ENCODE results near the gene DRD4.
"Not testable (repeated sequence)": the region's sequence is repeated elsewhere in the genome, so short reads cannot be mapped to it uniquely, and the experiment has no call there.

The DRD4 gene

GRCh38 chr11:641806-642370, 4.8 kb downstream of the DRD4 start:
- no peak for DNase-seq (ENCODE audit: low read depth in 2 of 2, low spot score in 1 of 2)

- no peak for DNase-seq (ENCODE audit: low read depth in 2 of 2, low spot score in 1 of 2)
These were observed 6.3 kb downstream of the DRD4 start for GRCh38 chr11:643366-643765.

GRCh38 chr11:643849-644738, 7.0 kb downstream of the DRD4 start:
- DNase-seq (ENCODE audit: low read depth in 2 of 2, low spot score in 1 of 2) = no peak

GRCh38 chr11:645536-645935, 8.5 kb downstream of the DRD4 start:
- DNase-seq (ENCODE audit: low read depth in 2 of 2, low spot score in 1 of 2) = no peak

- no peak for DNase-seq (ENCODE audit: low read depth in 2 of 2, low spot score in 1 of 2)
These were observed 9.1 kb downstream of the DRD4 start for GRCh38 chr11:646214-646613.

- not testable (repeated sequence) for DNase-seq (ENCODE audit: low read depth in 2 of 2, low spot score in 1 of 2)
These were observed 10.6 kb downstream of the DRD4 start for GRCh38 chr11:647672-648158.

GRCh38 chr11:650482-650881, 13.4 kb downstream of the DRD4 start:
- no peak for DNase-seq (ENCODE audit: low read depth in 2 of 2, low spot score in 1 of 2)

GRCh38 chr11:653136-653535, 16.1 kb downstream of the DRD4 start:
- not testable (repeated sequence) for DNase-seq (ENCODE audit: low read depth in 2 of 2, low spot score in 1 of 2)

- DNase-seq (ENCODE audit: low read depth in 2 of 2, low spot score in 1 of 2) = no peak
These were observed 16.8 kb downstream of the DRD4 start for GRCh38 chr11:653837-654236.

- not testable (repeated sequence) for DNase-seq (ENCODE audit: low read depth in 2 of 2, low spot score in 1 of 2)
These were observed 17.4 kb downstream of the DRD4 start for GRCh38 chr11:654444-654843.

- DNase-seq (ENCODE audit: low read depth in 2 of 2, low spot score in 1 of 2) = no peak
These were observed 18.1 kb downstream of the DRD4 start for GRCh38 chr11:655036-655726.

- DNase-seq (ENCODE audit: low read depth in 2 of 2, low spot score in 1 of 2) = no peak
These were observed 19.4 kb downstream of the DRD4 start for GRCh38 chr11:656426-656825.

- DNase-seq (ENCODE audit: low read depth in 2 of 2, low spot score in 1 of 2) = no peak
These were observed 19.8 kb downstream of the DRD4 start for GRCh38 chr11:656866-657265.

GRCh38 chr11:657691-658126, 20.6 kb downstream of the DRD4 start:
- no peak for DNase-seq (ENCODE audit: low read depth in 2 of 2, low spot score in 1 of 2)

GRCh38 chr11:659532-660085, 22.5 kb downstream of the DRD4 start:
- no peak for DNase-seq (ENCODE audit: low read depth in 2 of 2, low spot score in 1 of 2)

GRCh38 chr11:660281-660680, 23.2 kb downstream of the DRD4 start:
- DNase-seq (ENCODE audit: low read depth in 2 of 2, low spot score in 1 of 2) = no peak

GRCh38 chr11:660681-661444, 23.8 kb downstream of the DRD4 start:
- no peak for DNase-seq (ENCODE audit: low read depth in 2 of 2, low spot score in 1 of 2)

GRCh38 chr11:662689-663274, 25.7 kb downstream of the DRD4 start:
- DNase-seq (ENCODE audit: low read depth in 2 of 2, low spot score in 1 of 2) = no peak

- DNase-seq (ENCODE audit: low read depth in 2 of 2, low spot score in 1 of 2) = no peak
These were observed 28.1 kb downstream of the DRD4 start for GRCh38 chr11:665062-665703.

- DNase-seq (ENCODE audit: low read depth in 2 of 2, low spot score in 1 of 2) = no peak
These were observed 28.7 kb downstream of the DRD4 start for GRCh38 chr11:665704-666281.
